ENCODE data around the gene ZNF768.

- TF ChIP-seq POLR2A (IDR thresholded peaks at IDR 0.05) (no peak), CTCF (IDR thresholded peaks at IDR 0.05) (no peak), POLR2AphosphoS5 (IDR thresholded peaks at IDR 0.05; ENCODE audit: insufficient read depth in 1 of 2, low read depth in 1 of 2) (no peak)
These were observed 11.1 kb downstream of the ZNF768 start for GRCh38 chr16:30515275-30515674.

Measured in vagina (tissue), 2 donors.